ENCODE measurements around the gene SLC22A5.
A peak's percentile ranks its signal among the peaks of the same experiment; 100 is the strongest.
"Not testable (repeated sequence)": the region's sequence is repeated elsewhere in the genome, so short reads cannot be mapped to it uniquely, and the experiment has no call there.

The SLC22A5 gene

GRCh38 chr5:132426525-132427138 is 57.1 kb downstream of the SLC22A5 start:
- peak in 8 of 51 donors; percentile 12 to 57 (median 24) for DNase-seq

- peak in 13 of 51 donors; percentile 4 to 42 (median 23) for DNase-seq
Observed at GRCh38 chr5:132427281-132428146, 58.0 kb downstream of the SLC22A5 start.

- DNase-seq = no peak
Observed at GRCh38 chr5:132428147-132428482, 58.6 kb downstream of the SLC22A5 start.

- no peak for DNase-seq
Observed at GRCh38 chr5:132428484-132429462, 59.3 kb downstream of the SLC22A5 start.

- DNase-seq = no peak
Observed at GRCh38 chr5:132429463-132430440, 60.2 kb downstream of the SLC22A5 start.

- DNase-seq = no peak
Observed at GRCh38 chr5:132430746-132431145, 61.2 kb downstream of the SLC22A5 start.

- DNase-seq = no peak
Observed at GRCh38 chr5:132431632-132432031, 62.1 kb downstream of the SLC22A5 start.

GRCh38 chr5:132433141-132433540 is 63.6 kb downstream of the SLC22A5 start:
- no peak for DNase-seq

- DNase-seq = no peak
Observed at GRCh38 chr5:132434416-132435286, 65.1 kb downstream of the SLC22A5 start.

- no peak for DNase-seq
Observed at GRCh38 chr5:132435447-132435846, 65.9 kb downstream of the SLC22A5 start.

- DNase-seq = no peak
Observed at GRCh38 chr5:132435886-132436285, 66.4 kb downstream of the SLC22A5 start.

GRCh38 chr5:132436936-132437335 is 67.4 kb downstream of the SLC22A5 start:
- DNase-seq = no peak

GRCh38 chr5:132437604-132438266 is 68.2 kb downstream of the SLC22A5 start:
- DNase-seq = peak in 11 of 51 donors; percentile 13 to 58 (median 19)

GRCh38 chr5:132438267-132438645 is 68.7 kb downstream of the SLC22A5 start:
- not testable (repeated sequence) for DNase-seq

GRCh38 chr5:132438917-132439316 is 69.4 kb downstream of the SLC22A5 start:
- DNase-seq = peak in 1 of 51 donors; percentile 11

GRCh38 chr5:132439521-132440089 is 70.1 kb downstream of the SLC22A5 start:
- DNase-seq = peak in 13 of 51 donors; percentile 11 to 52 (median 22)

- DNase-seq = no peak
Observed at GRCh38 chr5:132444061-132444460, 74.6 kb downstream of the SLC22A5 start.

Measured in hypothalamus (tissue), 51 donors.